H9 (cell line): ENCODE measurements around the gene GRID1. TPM values are rescaled to one million over a fixed set of nuclear protein-coding genes. Genes with fewer than 3 reads are reported as not detected.

ENCODE experiments used
- DNase-seq: peaks from one replicate; pipeline ENCODE4 v3.0.0-alpha.2; 2017
- H2AFZ ChIP-seq: one replicate; pipeline ENCODE4 v1.6.1; 2013; ENCODE audit warnings: mild to moderate bottlenecking, low read length, control low read depth, moderate library complexity
- H2AK5ac ChIP-seq: 2 replicates; pipeline ENCODE4 v1.6.1; 2013; ENCODE audit warnings: low read length, control low read depth, mixed read lengths; ENCODE audit not compliant: insufficient read length
- H2BK120ac ChIP-seq: one replicate; pipeline ENCODE4 v1.6.1; 2013; ENCODE audit warnings: low read depth, mild to moderate bottlenecking, low read length, control low read depth, inconsistent platforms; ENCODE audit not compliant: poor library complexity, severe bottlenecking
- H2BK12ac ChIP-seq: 2 replicates; pipeline ENCODE4 v1.6.1; 2013; ENCODE audit warnings: low read length, control low read depth, mixed read lengths, low read depth; ENCODE audit not compliant: insufficient read length
- H2BK15ac ChIP-seq: 2 replicates; pipeline ENCODE4 v1.6.1; 2013; ENCODE audit warnings: low read depth, low read length, control low read depth
- H2BK20ac ChIP-seq: one replicate; pipeline ENCODE4 v1.6.1; 2013; ENCODE audit warnings: low read depth, mild to moderate bottlenecking, low read length, control low read depth, inconsistent platforms; ENCODE audit not compliant: poor library complexity, severe bottlenecking
- H2BK5ac ChIP-seq: 2 replicates; pipeline ENCODE4 v1.6.1; 2013; ENCODE audit warnings: low read length, control low read depth, mixed read lengths; ENCODE audit not compliant: insufficient read length
- H3K14ac ChIP-seq: 2 replicates; pipeline ENCODE4 v1.6.1; 2013; ENCODE audit warnings: low read length, control low read depth; ENCODE audit not compliant: insufficient read depth
- H3K18ac ChIP-seq: 2 replicates; pipeline ENCODE4 v1.6.1; 2013; ENCODE audit warnings: low read depth, mild to moderate bottlenecking, mixed read lengths, low read length, control low read depth; ENCODE audit not compliant: insufficient read length
- H3K23ac ChIP-seq: 2 replicates; pipeline ENCODE4 v1.6.1; 2013; ENCODE audit warnings: low read length, control low read depth, mixed read lengths, low read depth; ENCODE audit not compliant: insufficient read length
- H3K23me2 ChIP-seq: 2 replicates; pipeline ENCODE4 v1.6.1; 2013; ENCODE audit warnings: low read depth, mild to moderate bottlenecking, mixed read lengths, low read length, control low read depth; ENCODE audit not compliant: insufficient read length, poor library complexity, severe bottlenecking
- H3K27ac ChIP-seq: 2 replicates; pipeline ENCODE4 v1.5.1; 2013; ENCODE audit warnings: low read length, control low read depth, mixed read lengths, low read depth; ENCODE audit not compliant: insufficient read length
- H3K27me3 ChIP-seq: 2 replicates; pipeline ENCODE4 v1.6.1; 2013; ENCODE audit warnings: low read length, control low read depth, inconsistent platforms; ENCODE audit not compliant: insufficient read depth
- H3K4ac ChIP-seq: 2 replicates; pipeline ENCODE4 v1.6.1; 2013; ENCODE audit warnings: low read depth, mild to moderate bottlenecking, control low read depth, inconsistent platforms, low read length, moderate library complexity
- H3K4me1 ChIP-seq: 2 replicates; pipeline ENCODE4 v1.6.1; 2013; ENCODE audit warnings: low read length, control low read depth, inconsistent platforms; ENCODE audit not compliant: insufficient read depth
- H3K4me2 ChIP-seq: 2 replicates; pipeline ENCODE4 v1.6.1; 2013; ENCODE audit warnings: low read length, control low read depth, mixed read lengths; ENCODE audit not compliant: insufficient read length, insufficient read depth
- H3K56ac ChIP-seq: 2 replicates; pipeline ENCODE4 v1.6.1; 2013; ENCODE audit warnings: low read depth, mild to moderate bottlenecking, mixed read lengths, low read length, control low read depth; ENCODE audit not compliant: insufficient read length
- H3K79me1 ChIP-seq: 2 replicates; pipeline ENCODE4 v1.6.1; 2013; ENCODE audit warnings: low read depth, mild to moderate bottlenecking, moderate library complexity, low read length, control low read depth, inconsistent platforms; ENCODE audit not compliant: insufficient read depth, poor library complexity, severe bottlenecking
- H3K79me2 ChIP-seq: 2 replicates; pipeline ENCODE4 v1.6.1; 2013; ENCODE audit warnings: low read length, control low read depth, inconsistent platforms; ENCODE audit not compliant: insufficient read depth
- H3K9ac ChIP-seq: 2 replicates; pipeline ENCODE4 v1.6.1; 2013; ENCODE audit warnings: low read length, control low read depth, mixed read lengths; ENCODE audit not compliant: insufficient read length; ENCODE audit errors: extremely low read depth
- H3K9me3 ChIP-seq: one replicate; pipeline ENCODE4 v1.6.1; 2013; ENCODE audit warnings: low read depth, low read length, inconsistent platforms; ENCODE audit not compliant: control insufficient read depth
- H3T11ph ChIP-seq: one replicate; pipeline ENCODE4 v1.6.1; 2013; ENCODE audit warnings: mild to moderate bottlenecking, low read length, control low read depth, inconsistent platforms
- H4K20me1 ChIP-seq: one replicate; pipeline ENCODE4 v1.6.1; 2013; ENCODE audit not compliant: control insufficient read depth, insufficient read length, insufficient read depth
- H4K5ac ChIP-seq: 2 replicates; pipeline ENCODE4 v1.6.1; 2013; ENCODE audit warnings: low read depth, mild to moderate bottlenecking, mixed read lengths, low read length, control low read depth; ENCODE audit not compliant: insufficient read length
- H4K8ac ChIP-seq: replicated peaks from 2 replicates; pipeline ENCODE4 v1.6.1; 2013; ENCODE audit warnings: low read length, control low read depth, mixed read lengths, low read depth; ENCODE audit not compliant: insufficient read length
- H4K91ac ChIP-seq: 2 replicates; pipeline ENCODE4 v1.6.1; 2013; ENCODE audit warnings: low read depth, mild to moderate bottlenecking, moderate library complexity, mixed read lengths, low read length, control low read depth; ENCODE audit not compliant: insufficient read length
- H3K27ac Mint-ChIP-seq, 3 experiments: 2 replicates in 2 of 3; 3 replicates in 1 of 3; pipeline ENCODE4 v1.8.0; 2020 to 2021; ENCODE audit warnings: mixed read lengths in 3 of 3, mild to moderate bottlenecking in 1 of 3, moderate library complexity in 1 of 3
- H3K27me3 Mint-ChIP-seq: 2 replicates; pipeline ENCODE4 v1.8.0; 2021; ENCODE audit warnings: low read depth, mild to moderate bottlenecking, moderate library complexity, mixed read lengths
- H3K36me3 Mint-ChIP-seq, 3 experiments: 2 replicates in 2 of 3; 3 replicates in 1 of 3; pipeline ENCODE4 v1.8.0; 2020 to 2021; ENCODE audit warnings: low read depth in 3 of 3, mixed read lengths in 3 of 3; ENCODE audit not compliant: insufficient read depth in 1 of 3
- H3K4me1 Mint-ChIP-seq, 2 experiments: 2 replicates each; pipeline ENCODE4 v1.8.0; 2020; ENCODE audit warnings: mixed read lengths in 2 of 2
- H3K4me3 Mint-ChIP-seq, 2 experiments: 2 replicates in 1 of 2; 3 replicates in 1 of 2; pipeline ENCODE4 v1.8.0; 2020 to 2021; ENCODE audit warnings: mild to moderate bottlenecking in 2 of 2, mixed read lengths in 2 of 2, moderate library complexity in 1 of 2
- H3K9me3 Mint-ChIP-seq, 2 experiments: 2 replicates in 1 of 2; 3 replicates in 1 of 2; pipeline ENCODE4 v1.8.0; 2020; ENCODE audit warnings: mild to moderate bottlenecking in 2 of 2, mixed read lengths in 2 of 2, moderate library complexity in 1 of 2
- CTCF ChIP-seq: fragments of 200-600 bp; sonication (generic); conservative IDR thresholded peaks from 3 replicates; pipeline ENCODE4 v1.8.0; 2021; ENCODE audit warnings: antibody characterized with exemption, mild to moderate bottlenecking
- WGBS: extraction: QIAGEN DNeasy Blood & Tissue Kit; methylation state at CpG from one replicate; pipeline ENCODE4 v1.1.7; 2013; ENCODE audit warnings: missing lambda C conversion rate, low lambda C conversion rate, mixed read lengths; ENCODE audit not compliant: insufficient read length; ENCODE audit errors: extremely low coverage; 5-methylcytosine and 5-hydroxymethylcytosine counted together
- total RNA-seq: library from RNA; stranded (reverse); gene quantifications from 2 replicates; pipeline ENCODE4 v1.2.1, GENCODE V29; 2021

The GRID1 gene
- total RNA-seq, 1 experiment from 2014 or later = 0.35 TPM

GRCh38 chr10:86393862-86394455, 27.4 kb upstream of the GRID1 start:
- H4K20me1 ChIP-seq = no peaks in the 10 kb centered on the region
- no peaks in the 10 kb centered on the region for H3K36me3 Mint-ChIP-seq
- no peak overlapping the region for H2BK20ac ChIP-seq
- H3K9ac ChIP-seq = no peak overlapping the region
- H2BK12ac ChIP-seq = no peak overlapping the region
- no peak overlapping the region for H2AK5ac ChIP-seq
- peaks cover 72% of the 10 kb centered on the region for H3K27me3 Mint-ChIP-seq
- no peak overlapping the region for H3K4ac ChIP-seq
- H3K9me3 Mint-ChIP-seq = no peaks in the 10 kb centered on the region
- H3K27ac ChIP-seq = no peak overlapping the region
- no peaks in the 10 kb centered on the region for H3K9me3 ChIP-seq
- no peak overlapping the region for H4K5ac ChIP-seq
- no peak overlapping the region for H3K14ac ChIP-seq
- H3K79me2 ChIP-seq = no peaks in the 10 kb centered on the region
- no peak overlapping the region for H3K18ac ChIP-seq
- H3T11ph ChIP-seq = no peak overlapping the region
- H3K4me1 Mint-ChIP-seq = peaks cover 9 to 15% of the 10 kb centered on the region in 2 experiments
- H2BK120ac ChIP-seq = no peak overlapping the region
- H3K56ac ChIP-seq = no peak overlapping the region
- no peaks in the 10 kb centered on the region for H3K79me1 ChIP-seq
- no peak overlapping the region for H3K23ac ChIP-seq
- H3K27ac Mint-ChIP-seq = peak overlapping the region in 1 of 3 experiments; percentile 80; a peak in 1 of 7 replicates
- H2BK15ac ChIP-seq = no peak overlapping the region
- no peak overlapping the region for H4K8ac ChIP-seq
- H3K23me2 ChIP-seq = peaks cover 5% of the 10 kb centered on the region
- H2AFZ ChIP-seq = no peak overlapping the region
- H3K4me1 ChIP-seq = no peaks in the 10 kb centered on the region
- no peak overlapping the region for H3K4me2 ChIP-seq
- no peak for TF ChIP-seq CTCF
- H3K27me3 ChIP-seq = no peaks in the 10 kb centered on the region
- DNase-seq = no peak
- no CpG with 5 or more reads among the region's 10 CpGs for WGBS
- no peak overlapping the region for H3K4me3 Mint-ChIP-seq
- H4K91ac ChIP-seq = no peak overlapping the region
- no peak overlapping the region for H2BK5ac ChIP-seq
